ENCODE results near the gene HPCAL1. TPM values are rescaled to one million over a fixed set of nuclear protein-coding genes. Genes with fewer than 3 reads are reported as not detected.

Gene HPCAL1
- total RNA-seq, 1 donor from 2014 or later: 3.7 TPM

GRCh38 chr2:10383960-10384734 is 81.4 kb downstream of the HPCAL1 start:
- Histone ChIP-seq H3K36me3 (no peaks in the 10 kb centered on the region), H2AFZ (replicated peaks) (no peak overlapping the region), H3K9ac (no peak overlapping the region), H3K27me3 (no peaks in the 10 kb centered on the region), H3K4me3 (no peak overlapping the region), H3K4me2 (no peak overlapping the region), H3K79me2 (ENCODE audit: low read depth) (no peaks in the 10 kb centered on the region), H3K9me3 (ENCODE audit: low read depth) (no peaks in the 10 kb centered on the region), H3F3A (ENCODE audit: low read depth) (no peaks in the 10 kb centered on the region), H3K4me1 (peaks cover 15% of the 10 kb centered on the region), H4K20me1 (ENCODE audit: low read depth) (no peaks in the 10 kb centered on the region), H3K27ac (no peak overlapping the region)
- no peak for TF ChIP-seq CTCF (IDR thresholded peaks at IDR 0.05)
- TF ChIP-seq EZH2 (IDR thresholded peaks at IDR 0.05): no peak
- TF ChIP-seq EZH2phosphoT487 (IDR thresholded peaks at IDR 0.05): no peak
- H3K36me3 Mint-ChIP-seq: no peaks in the 10 kb centered on the region
- H3K4me1 Mint-ChIP-seq: peaks cover 50% of the 10 kb centered on the region
- H3K9me3 Mint-ChIP-seq: no peaks in the 10 kb centered on the region
- DNase-seq (ENCODE audit: low spot score): no peak
- no peak overlapping the region for H3K4me3 Mint-ChIP-seq
- peaks cover 5% of the 10 kb centered on the region for H3K27me3 Mint-ChIP-seq (ENCODE audit: insufficient read depth, low read depth)
- peak overlapping the region; percentile 37 for H3K27ac Mint-ChIP-seq

GRCh38 chr2:10385501-10385900 is 82.8 kb downstream of the HPCAL1 start:
- H3K9me3 ChIP-seq (ENCODE audit: low read depth): no peaks in the 10 kb centered on the region
- H3K4me3 ChIP-seq: no peak overlapping the region
- Mint-ChIP-seq H3K27ac (peak overlapping the region; percentile 57), H3K4me1 (peaks cover 46% of the 10 kb centered on the region), H3K4me3 (no peak overlapping the region), H3K36me3 (no peaks in the 10 kb centered on the region), H3K27me3 (ENCODE audit: insufficient read depth, low read depth) (peaks cover 5% of the 10 kb centered on the region), H3K9me3 (no peaks in the 10 kb centered on the region)
- H3K36me3 ChIP-seq: no peaks in the 10 kb centered on the region
- no peaks in the 10 kb centered on the region for H3K27me3 ChIP-seq
- no peaks in the 10 kb centered on the region for H3F3A ChIP-seq (ENCODE audit: low read depth)
- TF ChIP-seq CTCF (IDR thresholded peaks at IDR 0.05): no peak
- no peak for TF ChIP-seq EZH2 (IDR thresholded peaks at IDR 0.05)
- no peak for TF ChIP-seq EZH2phosphoT487 (IDR thresholded peaks at IDR 0.05)
- DNase-seq (ENCODE audit: low spot score): peak; percentile 57
- no peaks in the 10 kb centered on the region for H3K79me2 ChIP-seq (ENCODE audit: low read depth)
- no peaks in the 10 kb centered on the region for H4K20me1 ChIP-seq (ENCODE audit: low read depth)
- no peak overlapping the region for H3K4me2 ChIP-seq
- H2AFZ ChIP-seq (replicated peaks): no peak overlapping the region
- peaks cover 15% of the 10 kb centered on the region for H3K4me1 ChIP-seq
- no peak overlapping the region for H3K27ac ChIP-seq
- H3K9ac ChIP-seq: no peak overlapping the region

- no peak overlapping the region for H3K4me3 Mint-ChIP-seq
Measured at GRCh38 chr2:10385933-10386773, 83.4 kb downstream of the HPCAL1 start.

More at GRCh38 chr2:10385933-10386773, 83.4 kb downstream of the HPCAL1 start:
- Histone ChIP-seq H3K79me2 (ENCODE audit: low read depth) (no peaks in the 10 kb centered on the region), H3K27ac (no peak overlapping the region), H3K9ac (no peak overlapping the region), H3K4me1 (peaks cover 15% of the 10 kb centered on the region), H3K4me2 (no peak overlapping the region), H3K36me3 (no peaks in the 10 kb centered on the region), H4K20me1 (ENCODE audit: low read depth) (no peaks in the 10 kb centered on the region), H3F3A (ENCODE audit: low read depth) (no peaks in the 10 kb centered on the region), H3K4me3 (no peak overlapping the region), H3K27me3 (no peaks in the 10 kb centered on the region), H2AFZ (replicated peaks) (no peak overlapping the region), H3K9me3 (ENCODE audit: low read depth) (no peaks in the 10 kb centered on the region)
- Mint-ChIP-seq H3K4me1 (peaks cover 45% of the 10 kb centered on the region), H3K27ac (peak overlapping the region; percentile 82), H3K36me3 (no peaks in the 10 kb centered on the region), H3K27me3 (ENCODE audit: insufficient read depth, low read depth) (peaks cover 5% of the 10 kb centered on the region), H3K9me3 (no peaks in the 10 kb centered on the region)
- DNase-seq (ENCODE audit: low spot score): no peak
- TF ChIP-seq EZH2 (IDR thresholded peaks at IDR 0.05): no peak
- TF ChIP-seq CTCF (IDR thresholded peaks at IDR 0.05): no peak
- TF ChIP-seq EZH2phosphoT487 (IDR thresholded peaks at IDR 0.05): no peak

Data from neural progenitor cell (in vitro differentiated cells).